GM12878 (cell line): Measurements from ENCODE around the gene SLC37A1. TPM values are rescaled to one million over a fixed set of nuclear protein-coding genes. Genes with fewer than 3 reads are reported as not detected.

Experiments used
- ATAC-seq: fragments of 200-7000 bp; cut with Tn5 transposase; 3 replicates; pipeline ENCODE4 v1.9.1; 2020; ENCODE audit warnings: mild to moderate bottlenecking, moderate library complexity
- BruUV-seq: library from RNA; stranded (reverse); fragments of 400-500 nt; replicated peaks from 2 replicates; lab custom pipeline; 2021; lab: Mats Ljungman, UMichigan
- CTCF ChIA-PET: fragments of 300-600 bp; sonication (Branson Sonifier 250); formaldehyde crosslinking; extraction: SDS; loops from one replicate; lab custom pipeline; 2021; ENCODE audit warnings: inconsistent platforms; lab: Yijun Ruan, JAX
- POLR2A ChIA-PET: fragments of 350-600 bp; formaldehyde crosslinking; extraction: SDS; loops from one replicate; lab custom pipeline; 2021; ENCODE audit warnings: inconsistent platforms; lab: Charles Lee
- RAD21 ChIA-PET: fragments of 300-600 bp; sonication (Branson Sonifier 250); formaldehyde crosslinking; loops from one replicate; lab custom pipeline; 2023; ENCODE audit warnings: antibody characterized with exemption; ENCODE audit not compliant: unreplicated experiment; lab: Charles Lee
- SMC1A ChIA-PET: fragments of 300-600 bp; sonication (Branson Sonifier 250); formaldehyde crosslinking; loops from one replicate; lab custom pipeline; 2023; ENCODE audit not compliant: unreplicated experiment, uncharacterized antibody; lab: Charles Lee
- DNase-seq: peaks from one replicate; pipeline ENCODE4 v3.0.0-alpha.2; 2011; ENCODE audit warnings: low read depth, low spot score
- FAIRE-seq: peaks from 3 replicates; lab custom pipeline; 2011; peaks lifted over from hg19 to GRCh38; lab: Jason Lieb, UNC
- H2AFZ ChIP-seq: 2 replicates; pipeline ENCODE4 v1.6.0; 2011; ENCODE audit warnings: low read depth, low read length, control low read depth; ENCODE audit not compliant: control insufficient read depth
- H3K27ac ChIP-seq: 2 replicates; pipeline ENCODE4 v1.5.1; 2011; ENCODE audit warnings: control low read depth; ENCODE audit not compliant: control insufficient read depth, insufficient read depth
- H3K27me3 ChIP-seq, 2 experiments: replicated peaks in 1 of 2; 2 replicates each; pipeline versions ENCODE4 v1.6.0 to v1.6.1; 2011; ENCODE audit warnings: low read length in 1 of 2; ENCODE audit not compliant: control insufficient read depth in 2 of 2, insufficient read depth in 2 of 2
- H3K36me3 ChIP-seq, 2 experiments: 2 replicates each; pipeline ENCODE4 v1.5.1; 2011; ENCODE audit warnings: low read length in 1 of 2; ENCODE audit not compliant: control insufficient read depth in 2 of 2, insufficient read depth in 2 of 2
- H3K4me1 ChIP-seq: 2 replicates; pipeline ENCODE4 v1.6.1; 2011; ENCODE audit warnings: mild to moderate bottlenecking, low read length, moderate library complexity, mixed read lengths; ENCODE audit not compliant: control insufficient read depth, insufficient read depth
- H3K4me2 ChIP-seq: 2 replicates; pipeline ENCODE4 v1.6.0; 2011; ENCODE audit warnings: control low read depth; ENCODE audit not compliant: control insufficient read depth, insufficient read depth
- H3K4me3 ChIP-seq: fragments of 200-600 bp; sonication (generic); 2 replicates; pipeline ENCODE4 v1.5.1; 2016
- H3K79me2 ChIP-seq: 2 replicates; pipeline ENCODE4 v1.6.0; 2011; ENCODE audit warnings: low read length; ENCODE audit not compliant: control insufficient read depth, insufficient read depth
- H3K9ac ChIP-seq: 2 replicates; pipeline ENCODE4 v1.8.0; 2011; ENCODE audit warnings: low read length, control low read depth, mixed read lengths; ENCODE audit not compliant: control insufficient read depth, insufficient read depth
- H3K9me3 ChIP-seq: replicated peaks from 3 replicates; pipeline ENCODE4 v1.5.1; 2011; ENCODE audit warnings: mild to moderate bottlenecking, low read length; ENCODE audit not compliant: control insufficient read depth, insufficient read depth
- H4K20me1 ChIP-seq: 2 replicates; pipeline ENCODE4 v1.6.0; 2011; ENCODE audit not compliant: control insufficient read depth, insufficient read depth
- CBX5 ChIP-seq: sonication (generic); IDR thresholded peaks from 2 replicates; pipeline ENCODE4 v1.6.1; 2016; ENCODE audit warnings: low read depth, moderate library complexity, mild to moderate bottlenecking, inconsistent platforms
- FOXM1 ChIP-seq: IDR thresholded peaks from 2 replicates; pipeline ENCODE4 v1.6.1; 2012; ENCODE audit warnings: low read depth, mild to moderate bottlenecking, inconsistent platforms, low read length, moderate library complexity
- GABPA ChIP-seq: IDR thresholded peaks from 2 replicates; pipeline ENCODE4 v1.6.1; 2014; ENCODE audit warnings: antibody characterized with exemption, low read depth, mild to moderate bottlenecking, inconsistent platforms
- NFYB ChIP-seq: IDR thresholded peaks from 2 replicates; pipeline ENCODE4 v1.6.1; 2011; ENCODE audit warnings: low read depth, mild to moderate bottlenecking, low read length, improper control_type of control experiment, moderate library complexity; ENCODE audit not compliant: insufficient read depth
- NKRF ChIP-seq: fragments of 450-650 bp; conservative IDR thresholded peaks from 2 replicates; pipeline ENCODE4 v1.6.1; 2017; ENCODE audit warnings: mild to moderate bottlenecking, moderate library complexity
- NR2C2 ChIP-seq: IDR thresholded peaks from 2 replicates; pipeline ENCODE4 v1.6.1; 2011; ENCODE audit warnings: borderline replicate concordance, low read depth; ENCODE audit not compliant: control insufficient read depth, insufficient read length
- PAX5 ChIP-seq: IDR thresholded peaks from 2 replicates; pipeline ENCODE4 v1.6.1; 2011; ENCODE audit warnings: low read depth, low read length, borderline replicate concordance
- POLR2AphosphoS5 ChIP-seq: IDR thresholded peaks from 2 replicates; pipeline ENCODE4 v1.6.1; 2011; ENCODE audit warnings: mild to moderate bottlenecking, low read length, inconsistent platforms
- RB1 ChIP-seq: fragments of 450-650 bp; formaldehyde crosslinking; IDR thresholded peaks from 2 replicates; pipeline ENCODE4 v1.6.1; 2017; ENCODE audit warnings: mild to moderate bottlenecking, borderline replicate concordance
- RBBP5 ChIP-seq: fragments of 200-600 bp; sonication (generic); conservative IDR thresholded peaks from 2 replicates; pipeline ENCODE4 v1.6.1; 2016
- RCOR1 ChIP-seq: conservative IDR thresholded peaks from 2 replicates; pipeline ENCODE4 v1.6.1; 2012; ENCODE audit warnings: low read depth, low read length, improper control_type of control experiment
- ZBTB33 ChIP-seq: fragments of 450-650 bp; IDR thresholded peaks from 2 replicates; pipeline ENCODE4 v1.6.1; 2017; ENCODE audit warnings: mild to moderate bottlenecking
- ZNF217 ChIP-seq: fragments of 450-650 bp; IDR thresholded peaks from 2 replicates; pipeline ENCODE4 v1.6.1; 2017; ENCODE audit warnings: antibody characterized with exemption, mild to moderate bottlenecking
- WGBS: methylation state at CpG from one replicate; pipeline ENCODE4 v1.1.6; 2016; ENCODE audit warnings: low lambda C conversion rate; ENCODE audit not compliant: insufficient replicate concordance, insufficient coverage; ENCODE audit errors: missing lambda C conversion rate; 5-methylcytosine and 5-hydroxymethylcytosine counted together
- in situ Hi-C: fragments of 300-500 bp; cut with MboI; formaldehyde crosslinking; loops from 9 replicates; pipeline ENCODE4 v1.14.3; 2018; ENCODE audit warnings: mixed read lengths
- intact Hi-C: fragments of 100-400 bp; cut with micrococcal nuclease; formaldehyde crosslinking; loops from one replicate; pipeline ENCODE4 v1.14.2; 2022; ENCODE audit not compliant: unreplicated experiment
- polyA plus RNA-seq, 11 experiments: library from polyadenylated mRNA; depleted of rRNA in 4 of 11; unstranded in 6 of 11; stranded (reverse) in 5 of 11; fragments of >200 nt; fragmentation: Nextera tagmentation in 4 of 11; fragmentation: Illumina TruSeq in 1 of 11; extraction: Ambion mirVana in 4 of 11; extraction: Trizol in 1 of 11; gene quantifications; 1 replicate in 1 of 11; 2 replicates in 10 of 11; pipeline versions ENCODE4 v1.2.1 to v1.2.3, GENCODE V29; 2011 to 2016; ENCODE audit warnings: inconsistent platforms in 2 of 11, missing spikeins in 2 of 11, low read depth in 1 of 11
- total RNA-seq, 4 experiments: library from RNA; depleted of rRNA in 3 of 4; stranded (reverse); fragments of >200 nt in 3 of 4; fragmentation: Illumina TruSeq in 1 of 4; extraction: Trizol in 1 of 4; gene quantifications; 2 replicates each; pipeline versions ENCODE4 v1.2.1 to v1.2.3, GENCODE V29; 2013 to 2021

The SLC37A1 gene
- total and polyA plus RNA-seq, 10 of the 15 experiments (the other 5 are each of a cell fraction or from before 2014, with no cell fraction given) = 1.1 to 35.5 (median 24.4) TPM

GRCh38 chr21:42624936-42625335, 111.3 kb downstream of the SLC37A1 start:
- POLR2A ChIA-PET = no interaction called here
- no peaks in the 10 kb centered on the region; the same call in 2 of the 3 replicates for H3K9me3 ChIP-seq
- TF ChIP-seq RBBP5 (no peak), NR2C2 (no peak), PAX5 (no peak), ZNF217 (no peak), GABPA (no peak), POLR2AphosphoS5 (no peak), NFYB (no peak), FOXM1 (no peak), RB1 (no peak), RCOR1 (no peak), CBX5 (no peak), NKRF (no peak), ZBTB33 (no peak)
- CTCF ChIA-PET = interaction anchor here (0.9 to 1.2 kb wide), 2 partner anchors 15 to 31 kb away, joined by 3 read pairs; no protein-coding TSS in a partner anchor
- no peak overlapping the region for H3K9ac ChIP-seq
- no peak overlapping the region for H3K4me2 ChIP-seq
- H3K27ac ChIP-seq = no peak overlapping the region
- H2AFZ ChIP-seq = no peak overlapping the region
- in situ Hi-C loops (no loop called here), intact Hi-C loops (no loop called here)
- no TSS peak for BruUV-seq
- H4K20me1 ChIP-seq = no peaks in the 10 kb centered on the region
- no peaks in the 10 kb centered on the region for H3K79me2 ChIP-seq
- RAD21 ChIA-PET = interaction anchor here (0.7 kb wide), 1 partner anchor 766 kb away, joined by 3 read pairs; no protein-coding TSS in a partner anchor
- no peaks in the 10 kb centered on the region for H3K4me1 ChIP-seq
- 6% methylated on average over 6 of the region's 6 CpGs for WGBS
- no peak overlapping the region for H3K4me3 ChIP-seq
- ATAC-seq = no peak
- H3K36me3 ChIP-seq = no peaks in the 10 kb centered on the region
- no peak for DNase-seq
- FAIRE-seq = no peak
- SMC1A ChIA-PET = interaction anchor here (1.8 kb wide), 1 partner anchor 165 kb away, joined by 3 read pairs; no protein-coding TSS in a partner anchor
- H3K27me3 ChIP-seq = peaks cover 0 to 3% of the 10 kb centered on the region in 2 experiments; a peak in 3 of 4 replicates
